Activated T-cell treated with anti-CD3 and anti-CD28 coated beads, Interleukin-2, amount 50 U/mL, for 1 hour (primary cell): ENCODE measurements around the gene EGLN2.
A peak's percentile ranks its signal among the peaks of the same experiment; 100 is the strongest.
"Not testable (repeated sequence)": the region's sequence is repeated elsewhere in the genome, so short reads cannot be mapped to it uniquely, and the experiment has no call there.

Experiments
- DNase-seq: peaks from one replicate; pipeline ENCODE4 v3.0.0-alpha.2; 2020

Gene EGLN2

GRCh38 chr19:40819479-40820234 lies 20.7 kb downstream of the EGLN2 start:
- peak; percentile 72 for DNase-seq

GRCh38 chr19:40822161-40822560 lies 23.2 kb downstream of the EGLN2 start:
- peak; percentile 13 for DNase-seq

- peak; percentile 8 for DNase-seq
Observed at GRCh38 chr19:40822704-40823553, 23.9 kb downstream of the EGLN2 start.

GRCh38 chr19:40824916-40825315 lies 25.9 kb downstream of the EGLN2 start:
- not testable (repeated sequence) for DNase-seq

GRCh38 chr19:40825460-40826095 lies 26.6 kb downstream of the EGLN2 start:
- DNase-seq, result not testable (repeated sequence)

- not testable (repeated sequence) for DNase-seq
Observed at GRCh38 chr19:40826312-40826698, 27.3 kb downstream of the EGLN2 start.

- DNase-seq, result peak; percentile 63
Observed at GRCh38 chr19:40826699-40827385, 27.9 kb downstream of the EGLN2 start.

- no peak for DNase-seq
Observed at GRCh38 chr19:40827386-40828247, 28.6 kb downstream of the EGLN2 start.

GRCh38 chr19:40829205-40829604 lies 30.2 kb downstream of the EGLN2 start:
- DNase-seq, result no peak

GRCh38 chr19:40830741-40831140 lies 31.8 kb downstream of the EGLN2 start:
- not testable (repeated sequence) for DNase-seq

GRCh38 chr19:40831502-40832430 lies 32.8 kb downstream of the EGLN2 start:
- peak; percentile 2 for DNase-seq

GRCh38 chr19:40832431-40832790 lies 33.4 kb downstream of the EGLN2 start:
- not testable (repeated sequence) for DNase-seq

GRCh38 chr19:40833728-40834533 lies 34.9 kb downstream of the EGLN2 start:
- peak; percentile 1 for DNase-seq

- no peak for DNase-seq
Observed at GRCh38 chr19:40836754-40837429, 37.9 kb downstream of the EGLN2 start.

GRCh38 chr19:40838477-40838876 lies 39.5 kb downstream of the EGLN2 start:
- not testable (repeated sequence) for DNase-seq

- DNase-seq, result not testable (repeated sequence)
Observed at GRCh38 chr19:40842012-40842411, 43.0 kb downstream of the EGLN2 start.

GRCh38 chr19:40842997-40843652 lies 44.1 kb downstream of the EGLN2 start:
- not testable (repeated sequence) for DNase-seq

- peak; percentile 86 for DNase-seq
Observed at GRCh38 chr19:40843653-40844052, 44.7 kb downstream of the EGLN2 start.

GRCh38 chr19:40846722-40847121 lies 47.7 kb downstream of the EGLN2 start:
- DNase-seq, result not testable (repeated sequence)
